GM10266 (cell line): ENCODE measurements around the gene IGFLR1.

ENCODE experiments used
- DNase-seq: peaks from one replicate; pipeline ENCODE4 v3.0.0; 2012; ENCODE audit errors: extremely low spot score
- CTCF ChIP-seq: IDR thresholded peaks from 2 replicates; pipeline ENCODE4 v1.5.1; 2012; ENCODE audit warnings: mild to moderate bottlenecking, low read depth; ENCODE audit not compliant: control insufficient read depth, insufficient read depth; ENCODE audit errors: missing control alignments

Gene IGFLR1

GRCh38 chr19:35751839-35752745 lies 9.8 kb upstream of the IGFLR1 start:
- no peak for TF ChIP-seq CTCF

GRCh38 chr19:35750167-35750566 lies 7.9 kb upstream of the IGFLR1 start:
- DNase-seq, result no peak
- no peak for TF ChIP-seq CTCF

More at GRCh38 chr19:35751839-35752745, 9.8 kb upstream of the IGFLR1 start:
- no peak for DNase-seq

- peak; percentile 94 for DNase-seq
- no peak for TF ChIP-seq CTCF
Measured at GRCh38 chr19:35748106-35749020, 6.1 kb upstream of the IGFLR1 start, which contains the start of gene LIN37. Gene LIN37 (plus strand): TSS chr19:35748576. CDS start chr19:35748725, 149 bp downstream.

GRCh38 chr19:35746531-35746930 lies 4.3 kb upstream of the IGFLR1 start:
- DNase-seq, result no peak
- no peak for TF ChIP-seq CTCF

- no peak for DNase-seq
- no peak for TF ChIP-seq CTCF
Measured at GRCh38 chr19:35746087-35746462, 3.8 kb upstream of the IGFLR1 start.

GRCh38 chr19:35745328-35746086 lies 3.3 kb upstream of the IGFLR1 start, which contains the start of the genes PSENEN and U2AF1L4:
Gene PSENEN (plus strand): TSS chr19:35745651. CDS start chr19:35745931, 280 bp downstream.
Gene U2AF1L4 (minus strand): TSS chr19:35745418. CDS start chr19:35745391, 27 bp downstream.
- peak; percentile 91 for DNase-seq
- no peak for TF ChIP-seq CTCF
